ENCODE results near the gene LIX1.

Gene LIX1

DNA sequence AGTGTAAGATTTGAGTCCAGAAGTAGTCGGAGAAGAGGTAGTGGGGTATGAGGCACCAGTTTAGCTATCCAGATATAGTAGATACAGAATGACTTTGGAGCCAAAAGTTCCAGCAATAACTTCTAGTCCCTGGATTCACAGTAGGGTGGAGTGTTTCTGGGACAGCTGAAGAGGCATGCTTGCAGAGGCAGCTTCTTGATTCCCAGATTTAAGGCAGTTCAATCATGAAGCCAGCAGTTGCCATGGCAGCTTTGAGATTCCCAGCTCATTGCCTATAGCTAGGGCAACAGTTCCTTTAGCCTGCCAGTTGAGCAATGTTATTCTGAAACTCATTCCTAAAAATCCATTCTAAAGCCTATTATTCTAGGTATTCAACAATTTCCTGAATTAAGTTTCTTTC lies 79.2 kb downstream of the LIX1 start:
- Histone ChIP-seq H3K36me3 (ENCODE audit: insufficient read depth, low read length) (no peaks in the 10 kb centered on the region), H3K9me2 (ENCODE audit: low read depth, low read length) (no peaks in the 10 kb centered on the region), H3F3A (ENCODE audit: insufficient read depth, low read length) (no peaks in the 10 kb centered on the region), H3K9me3 (ENCODE audit: low read length) (no peaks in the 10 kb centered on the region), H3K4me1 (ENCODE audit: insufficient read depth, low read length, severe bottlenecking) (no peaks in the 10 kb centered on the region), H3K4me3 (ENCODE audit: low read depth, low read length, poor library complexity, severe bottlenecking) (no peak overlapping the region), H3K4me2 (ENCODE audit: low read length) (no peak overlapping the region), H3K27me3 (ENCODE audit: insufficient read depth, low read length) (no peaks in the 10 kb centered on the region), H4K20me1 (ENCODE audit: insufficient read depth, low read length) (no peaks in the 10 kb centered on the region), H3K9ac (ENCODE audit: low read length) (no peak overlapping the region), H3K79me2 (ENCODE audit: insufficient read depth, low read length) (no peaks in the 10 kb centered on the region), H2AFZ (ENCODE audit: low read length) (no peak overlapping the region), H3K27ac (ENCODE audit: low read depth, low read length, poor library complexity, severe bottlenecking) (no peak overlapping the region)
- TF ChIP-seq EZH2 (IDR thresholded peaks at IDR 0.05; ENCODE audit: borderline replicate concordance, low read length) (no peak), CTCF (IDR thresholded peaks at IDR 0.05; ENCODE audit: low read length) (no peak)

- Histone ChIP-seq H3K79me2 (ENCODE audit: insufficient read depth, low read length) (no peaks in the 10 kb centered on the region), H3K4me2 (ENCODE audit: low read length) (no peak overlapping the region), H2AFZ (ENCODE audit: low read length) (no peak overlapping the region)
Observed at GRCh38 chr5:97062046-97062445, 80.4 kb downstream of the LIX1 start.

GRCh38 chr5:97056263-97056662 lies 86.1 kb downstream of the LIX1 start:
- H3K9me2 ChIP-seq (ENCODE audit: low read depth, low read length), result no peaks in the 10 kb centered on the region
- H2AFZ ChIP-seq (ENCODE audit: low read length), result no peak overlapping the region
- no peak for TF ChIP-seq EZH2 (IDR thresholded peaks at IDR 0.05; ENCODE audit: borderline replicate concordance, low read length)
- TF ChIP-seq CTCF (IDR thresholded peaks at IDR 0.05; ENCODE audit: low read length), result no peak
- no peaks in the 10 kb centered on the region for H3F3A ChIP-seq (ENCODE audit: insufficient read depth, low read length)
- H3K4me2 ChIP-seq (ENCODE audit: low read length), result no peak overlapping the region
- no peaks in the 10 kb centered on the region for H3K79me2 ChIP-seq (ENCODE audit: insufficient read depth, low read length)
- no peak overlapping the region for H3K27ac ChIP-seq (ENCODE audit: low read depth, low read length, poor library complexity, severe bottlenecking)
- no peak overlapping the region for H3K9ac ChIP-seq (ENCODE audit: low read length)
- H3K4me1 ChIP-seq (ENCODE audit: insufficient read depth, low read length, severe bottlenecking), result no peaks in the 10 kb centered on the region
- H3K27me3 ChIP-seq (ENCODE audit: insufficient read depth, low read length), result no peaks in the 10 kb centered on the region
- H4K20me1 ChIP-seq (ENCODE audit: insufficient read depth, low read length), result no peaks in the 10 kb centered on the region
- H3K9me3 ChIP-seq (ENCODE audit: low read length), result no peaks in the 10 kb centered on the region
- H3K4me3 ChIP-seq (ENCODE audit: low read depth, low read length, poor library complexity, severe bottlenecking), result no peak overlapping the region
- no peaks in the 10 kb centered on the region for H3K36me3 ChIP-seq (ENCODE audit: insufficient read depth, low read length)

More at GRCh38 chr5:97062046-97062445, 80.4 kb downstream of the LIX1 start:
- H3K9me2 ChIP-seq (ENCODE audit: low read depth, low read length), result no peaks in the 10 kb centered on the region
- H3K27ac ChIP-seq (ENCODE audit: low read depth, low read length, poor library complexity, severe bottlenecking), result no peak overlapping the region
- no peaks in the 10 kb centered on the region for H3K27me3 ChIP-seq (ENCODE audit: insufficient read depth, low read length)
- H3F3A ChIP-seq (ENCODE audit: insufficient read depth, low read length), result no peaks in the 10 kb centered on the region
- H3K4me1 ChIP-seq (ENCODE audit: insufficient read depth, low read length, severe bottlenecking), result no peaks in the 10 kb centered on the region
- H4K20me1 ChIP-seq (ENCODE audit: insufficient read depth, low read length), result no peaks in the 10 kb centered on the region
- no peaks in the 10 kb centered on the region for H3K9me3 ChIP-seq (ENCODE audit: low read length)
- H3K36me3 ChIP-seq (ENCODE audit: insufficient read depth, low read length), result no peaks in the 10 kb centered on the region
- TF ChIP-seq EZH2 (IDR thresholded peaks at IDR 0.05; ENCODE audit: borderline replicate concordance, low read length) (no peak), CTCF (IDR thresholded peaks at IDR 0.05; ENCODE audit: low read length) (no peak)
- no peak overlapping the region for H3K4me3 ChIP-seq (ENCODE audit: low read depth, low read length, poor library complexity, severe bottlenecking)
- no peak overlapping the region for H3K9ac ChIP-seq (ENCODE audit: low read length)

Data from OCI-LY1 (cell line).